Duodenal mucosa (tissue), 2 donors: ENCODE measurements around the gene ARMC7.

Source experiments
- H3K27ac ChIP-seq: one replicate; pipeline ENCODE4 v1.7.0; 2013; ENCODE audit warnings: low read depth, low read length
- H3K27me3 ChIP-seq, 2 donors: one replicate each; pipeline ENCODE4 v1.7.0; 2013; ENCODE audit warnings: low read length in 2 of 2, control low read depth in 1 of 2; ENCODE audit not compliant: insufficient read depth in 2 of 2, control insufficient read depth in 1 of 2
- H3K36me3 ChIP-seq, 2 donors: one replicate each; pipeline ENCODE4 v1.7.0; 2013; ENCODE audit warnings: low read length in 2 of 2, control low read depth in 1 of 2; ENCODE audit not compliant: insufficient read depth in 2 of 2, control insufficient read depth in 1 of 2
- H3K4me1 ChIP-seq, 2 donors: one replicate each; pipeline ENCODE4 v1.7.0; 2013; ENCODE audit warnings: low read length in 2 of 2, control low read depth in 1 of 2; ENCODE audit not compliant: insufficient read depth in 2 of 2, control insufficient read depth in 1 of 2
- H3K4me3 ChIP-seq, 2 donors: one replicate each; pipeline ENCODE4 v1.7.0; 2013; ENCODE audit warnings: low read length in 2 of 2, low read depth in 1 of 2
- H3K9ac ChIP-seq, 2 donors: one replicate each; pipeline ENCODE4 v1.7.0; 2013; ENCODE audit warnings: low read length in 2 of 2, low read depth in 1 of 2
- H3K9me3 ChIP-seq, 2 donors: one replicate each; pipeline ENCODE4 v1.7.0; 2013; ENCODE audit warnings: low read length in 2 of 2, control low read depth in 1 of 2; ENCODE audit not compliant: control insufficient read depth in 1 of 2

Gene ARMC7

DNA sequence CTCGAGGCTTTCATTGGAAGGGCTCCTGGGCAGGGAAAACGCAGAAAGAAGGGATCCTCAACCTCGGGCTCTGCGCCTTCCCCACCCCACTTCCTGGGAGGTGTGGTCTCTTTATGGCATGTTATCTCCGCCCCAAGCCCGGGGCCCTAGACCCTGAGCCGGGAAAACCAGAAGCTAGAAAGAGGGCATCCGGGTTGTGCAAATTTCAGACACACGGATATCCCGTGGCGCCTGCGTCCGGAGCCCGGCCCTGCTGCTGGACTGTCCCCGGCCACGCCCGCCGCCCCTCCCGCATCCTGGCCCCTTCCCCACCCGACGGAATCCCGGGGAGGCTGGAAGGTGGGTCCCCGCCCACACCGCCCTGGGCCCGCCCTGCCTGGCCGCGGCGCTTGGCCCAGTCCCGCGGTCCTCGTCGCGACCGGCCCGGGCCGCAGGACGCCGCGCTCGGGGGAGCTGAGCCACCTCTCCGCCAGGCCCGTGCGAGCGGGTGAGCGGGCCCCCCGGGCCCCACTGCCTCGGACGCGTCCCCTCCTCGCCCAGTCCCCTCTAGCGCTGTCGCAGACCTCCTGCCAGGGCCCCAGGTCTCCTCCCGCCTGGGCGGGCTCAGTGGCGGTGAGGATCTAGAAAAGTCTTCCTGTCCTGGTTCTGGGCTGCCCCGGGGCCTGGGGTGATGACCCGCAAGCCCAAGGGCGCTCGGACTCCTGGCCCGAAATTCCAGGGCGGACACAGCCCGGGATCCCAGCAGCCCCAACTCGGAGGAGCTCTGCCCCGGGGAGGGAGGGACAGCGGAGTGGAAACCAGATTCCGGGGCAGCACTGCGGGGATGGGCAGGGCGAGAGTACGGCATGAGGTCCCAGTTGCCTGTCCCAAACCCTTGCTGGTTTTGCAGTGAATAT lies 22.0 kb upstream of the ARMC7 start, which contains the start of gene SLC16A5:
Gene SLC16A5, plus strand, starts transcription at position 397 of the 896 bp plus-strand sequence. CDS start 5,683 bp downstream, outside the sequence.
- Histone ChIP-seq H3K4me1 (peaks cover 54 to 60% of the 10 kb centered on the region in 2 donors), H3K9ac (peak within 1 kb of the TSS; percentile 75 to 92), H3K27me3 (no peaks in the 10 kb centered on the region), H3K27ac (peak within 1 kb of the TSS; percentile 94), H3K36me3 (no peaks in the 10 kb centered on the region), H3K9me3 (no peaks in the 10 kb centered on the region), H3K4me3 (peak within 1 kb of the TSS; percentile 73 to 83)

DNA sequence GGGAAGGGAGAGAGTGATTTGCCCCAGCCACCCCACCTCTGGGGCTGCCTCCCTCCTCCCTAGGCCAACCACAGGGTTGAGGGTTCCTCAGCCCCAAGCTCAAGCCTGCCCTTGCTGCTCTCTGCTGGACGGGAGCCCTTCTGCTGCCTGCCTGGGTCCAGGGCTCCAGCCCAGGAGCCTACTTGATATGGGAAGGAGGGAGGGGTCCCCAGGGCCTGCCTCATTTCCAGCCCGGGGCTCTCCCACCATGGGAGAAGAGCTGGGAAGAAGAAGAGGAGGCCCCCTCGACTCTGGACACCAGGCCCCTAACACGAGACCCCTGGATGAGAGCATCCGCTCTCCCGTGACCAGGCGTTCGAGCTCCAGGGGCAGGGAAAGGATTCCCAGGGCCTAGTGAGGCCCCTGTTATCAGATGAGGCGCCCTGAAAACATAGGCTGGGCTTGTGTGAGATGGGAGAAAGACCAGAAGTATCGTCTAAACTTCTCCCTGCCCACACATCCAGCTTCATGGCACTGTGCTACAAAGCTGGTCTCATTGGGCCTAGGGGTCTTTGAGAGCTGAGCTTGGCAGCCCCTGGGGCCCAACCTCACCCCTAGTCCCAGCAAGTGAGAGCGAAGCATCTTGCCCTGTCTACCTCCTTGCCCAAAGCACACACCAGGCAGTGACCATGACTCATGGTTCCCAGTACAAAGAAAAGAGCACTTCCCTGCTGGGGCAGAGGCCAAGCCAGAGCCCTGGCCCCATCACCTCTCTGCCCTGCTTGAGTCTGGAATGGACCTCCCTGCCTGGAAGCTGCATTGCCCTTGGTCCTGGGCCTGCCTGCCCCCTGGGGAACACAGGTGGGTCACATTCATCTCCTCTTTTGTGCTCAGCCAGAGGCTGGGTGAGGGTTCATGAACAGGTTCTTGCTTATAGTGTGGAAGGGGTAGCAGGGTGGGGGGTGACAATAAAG lies 21.0 kb upstream of the ARMC7 start:
- peak overlapping the region; percentile 94 for H3K27ac ChIP-seq
- peak overlapping the region; percentile 75 to 92 for H3K9ac ChIP-seq
- H3K36me3 ChIP-seq, result no peaks in the 10 kb centered on the region
- no peaks in the 10 kb centered on the region for H3K27me3 ChIP-seq
- H3K4me3 ChIP-seq, result peak overlapping the region; percentile 73 to 83
- peaks cover 62 to 68% of the 10 kb centered on the region in 2 donors for H3K4me1 ChIP-seq
- H3K9me3 ChIP-seq, result no peaks in the 10 kb centered on the region

DNA sequence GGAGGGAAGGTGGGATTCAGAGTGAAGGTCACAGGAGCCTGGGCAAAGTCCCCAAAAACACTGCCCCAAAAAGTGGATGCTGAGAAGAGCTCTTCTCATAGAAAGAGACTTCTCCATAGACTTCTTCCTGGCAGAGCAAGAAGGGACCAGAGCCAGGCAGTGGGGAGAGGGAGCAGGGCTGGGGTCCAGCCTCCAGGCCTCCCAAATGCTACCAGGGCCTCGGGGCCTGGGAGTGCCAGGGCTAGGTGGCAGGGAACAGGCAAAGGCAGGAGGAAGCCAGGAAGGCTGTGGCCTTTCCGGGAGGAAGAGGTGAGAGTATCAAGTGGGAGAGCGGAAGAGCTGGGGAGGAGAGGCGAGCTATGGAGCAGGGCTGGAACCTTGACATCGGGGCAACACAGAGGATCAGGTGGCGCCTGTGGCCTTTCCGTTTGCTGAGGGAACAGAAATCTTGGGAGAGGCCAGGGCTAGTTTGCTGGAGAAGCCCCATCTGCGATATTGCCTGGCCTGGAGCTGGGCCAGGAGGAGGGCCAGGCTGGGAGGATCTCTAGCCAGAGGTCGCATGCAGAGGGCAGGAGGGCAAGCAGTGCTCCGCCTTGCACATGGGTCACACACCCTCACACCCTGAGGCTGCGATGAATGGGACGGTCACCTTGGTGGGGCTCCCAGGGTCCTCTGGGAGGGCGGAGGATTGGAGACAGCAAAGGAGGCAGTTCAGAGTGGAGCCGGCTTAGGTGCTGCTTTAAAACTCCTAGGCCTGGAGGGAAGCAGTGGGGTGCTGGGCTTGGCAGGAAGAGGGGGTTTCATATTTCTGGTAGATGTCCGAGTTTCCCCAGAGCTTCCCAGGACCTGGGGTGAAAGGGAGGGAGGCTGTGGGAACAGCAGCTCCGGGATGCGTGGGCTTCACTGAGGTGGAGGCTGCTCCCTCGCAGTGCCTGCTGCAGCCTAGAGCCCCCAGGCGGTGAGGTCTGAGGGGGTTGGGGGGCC lies 18.6 kb upstream of the ARMC7 start:
- peak overlapping the region; percentile 11 to 60 for H3K4me3 ChIP-seq

DNA sequence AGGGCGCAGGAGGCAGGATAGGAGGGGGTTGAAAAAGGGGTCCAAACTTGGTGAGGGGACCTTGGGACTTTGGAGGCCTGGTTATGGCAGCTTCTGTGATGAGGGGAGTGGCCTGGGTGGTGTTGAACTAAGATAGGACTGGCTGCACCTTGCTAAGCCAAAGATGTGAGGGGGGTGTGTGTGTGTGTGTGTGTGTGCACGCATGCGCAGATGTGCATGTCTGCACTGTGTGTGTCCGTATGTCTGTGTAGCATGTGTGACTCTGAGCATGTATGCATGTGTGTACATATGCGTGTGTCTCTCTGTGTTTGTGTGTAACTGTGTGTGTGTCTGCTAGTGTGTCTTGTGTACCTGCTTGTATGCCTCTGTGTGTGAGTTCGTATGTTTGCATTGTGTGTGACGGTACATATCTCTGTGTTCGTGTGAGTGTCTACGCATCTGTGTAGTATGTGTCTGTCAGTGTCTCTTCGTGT lies 17.9 kb upstream of the ARMC7 start:
- Histone ChIP-seq H3K4me1 (peaks cover 53 to 70% of the 10 kb centered on the region in 2 donors), H3K4me3 (peak overlapping the region; percentile 11 to 60), H3K36me3 (no peaks in the 10 kb centered on the region), H3K9ac (peak overlapping the region; percentile 65 to 70), H3K9me3 (no peaks in the 10 kb centered on the region), H3K27ac (peak overlapping the region; percentile 95), H3K27me3 (no peaks in the 10 kb centered on the region)

More for the DNA sequence above, 18.6 kb upstream of the ARMC7 start:
- Histone ChIP-seq H3K4me1 (peaks cover 60 to 76% of the 10 kb centered on the region in 2 donors), H3K36me3 (no peaks in the 10 kb centered on the region), H3K27ac (peak overlapping the region; percentile 95), H3K9ac (peak overlapping the region; percentile 65 to 70), H3K27me3 (no peaks in the 10 kb centered on the region), H3K9me3 (no peaks in the 10 kb centered on the region)

DNA sequence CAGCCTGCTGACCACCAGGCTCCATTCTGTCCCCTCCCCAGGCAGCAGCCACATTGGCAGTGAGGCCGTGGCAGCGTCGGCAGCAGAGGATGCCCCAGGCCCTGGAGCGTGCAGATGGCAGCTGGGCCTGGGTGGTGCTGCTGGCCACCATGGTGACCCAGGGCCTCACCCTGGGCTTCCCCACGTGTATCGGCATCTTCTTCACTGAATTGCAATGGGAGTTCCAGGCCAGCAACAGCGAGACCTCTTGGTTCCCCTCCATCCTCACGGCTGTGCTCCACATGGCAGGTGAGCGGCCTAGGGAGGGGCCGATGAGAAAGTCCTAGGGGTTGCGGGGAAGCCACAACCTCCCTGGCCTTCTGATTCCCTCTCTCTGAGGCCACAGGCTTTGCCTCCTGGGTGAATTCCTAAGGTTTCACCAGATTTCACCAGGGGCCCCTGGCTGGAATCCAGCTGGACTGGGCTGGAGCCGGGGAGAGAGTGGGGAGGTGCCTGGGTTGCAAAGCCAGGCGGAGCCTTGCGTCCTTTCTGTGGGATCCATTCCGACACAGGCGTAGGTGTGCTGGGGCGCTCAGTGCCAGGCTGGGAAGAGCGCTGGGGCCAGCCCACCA lies 16.1 kb upstream of the ARMC7 start:
- peaks cover 0 to 13% of the 10 kb centered on the region in 2 donors for H3K36me3 ChIP-seq
- H3K9me3 ChIP-seq, result no peaks in the 10 kb centered on the region
- H3K27me3 ChIP-seq, result no peaks in the 10 kb centered on the region
- H3K4me3 ChIP-seq, result no peak overlapping the region
- peak overlapping the region; percentile 51 to 65 for H3K9ac ChIP-seq
- peak overlapping the region; percentile 32 for H3K27ac ChIP-seq
- peaks cover 44 to 58% of the 10 kb centered on the region in 2 donors for H3K4me1 ChIP-seq

DNA sequence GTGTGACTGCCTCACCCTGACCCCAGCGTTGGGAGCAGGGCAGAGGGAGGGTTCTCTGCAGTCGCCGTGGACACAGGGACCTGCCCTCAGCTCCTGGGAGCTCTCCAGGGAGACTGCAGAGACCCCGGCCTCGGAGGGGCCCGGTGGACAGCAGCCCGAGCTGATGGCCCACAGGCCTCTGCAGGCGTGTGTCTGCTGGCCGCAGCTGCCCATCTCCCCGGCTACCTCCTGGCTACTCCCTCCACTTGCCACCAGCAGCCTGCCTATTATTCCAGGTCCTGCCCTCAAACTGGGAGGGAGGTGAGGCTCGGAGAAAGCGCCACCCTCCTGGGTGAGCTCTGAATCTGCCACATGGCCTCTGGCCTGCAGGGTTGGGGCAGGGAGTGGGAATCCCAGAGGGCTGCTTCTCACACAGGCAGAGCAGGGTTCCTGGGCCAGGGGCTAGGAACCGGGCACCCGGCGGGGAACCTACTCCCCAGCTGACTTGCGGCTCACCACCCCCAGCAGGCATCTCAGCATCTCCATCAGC lies 14.8 kb upstream of the ARMC7 start:
- Histone ChIP-seq H3K4me3 (no peak overlapping the region), H3K27me3 (no peaks in the 10 kb centered on the region), H3K9me3 (no peaks in the 10 kb centered on the region), H3K27ac (no peak overlapping the region), H3K9ac (no peak overlapping the region), H3K36me3 (peaks cover 0 to 21% of the 10 kb centered on the region in 2 donors), H3K4me1 (peaks cover 36 to 50% of the 10 kb centered on the region in 2 donors)

DNA sequence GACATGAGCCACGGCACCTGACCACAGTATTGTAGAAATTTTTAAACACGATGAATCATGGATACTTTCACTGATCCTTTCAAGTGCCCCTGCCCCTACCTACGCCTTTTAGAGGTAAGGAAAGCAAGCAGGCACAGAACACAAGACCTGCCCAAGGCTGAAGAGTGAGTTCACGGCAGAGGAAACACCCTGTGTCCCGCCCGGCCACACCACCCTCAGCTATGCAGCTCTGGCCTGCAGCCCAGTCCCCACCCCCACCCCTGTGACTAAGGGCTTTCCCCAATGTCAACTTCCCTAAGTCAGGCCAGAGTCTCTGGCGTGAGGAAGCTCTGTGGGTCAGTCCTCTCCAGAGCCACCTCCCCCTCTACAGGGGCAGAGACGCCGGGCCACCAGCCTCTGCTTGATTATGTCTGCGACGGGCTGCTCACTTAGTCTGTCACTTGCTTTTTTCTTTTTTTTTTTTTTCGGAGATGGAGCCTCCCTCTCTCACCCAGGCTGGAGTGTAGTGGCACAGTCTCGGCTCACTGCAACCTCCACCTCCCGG lies 13.6 kb upstream of the ARMC7 start:
- Histone ChIP-seq H3K4me3 (no peak overlapping the region), H3K36me3 (peaks cover 0 to 29% of the 10 kb centered on the region in 2 donors), H3K27me3 (no peaks in the 10 kb centered on the region), H3K4me1 (peaks cover 31 to 42% of the 10 kb centered on the region in 2 donors), H3K9me3 (no peaks in the 10 kb centered on the region), H3K9ac (no peak overlapping the region), H3K27ac (peak overlapping the region; percentile 77)

DNA sequence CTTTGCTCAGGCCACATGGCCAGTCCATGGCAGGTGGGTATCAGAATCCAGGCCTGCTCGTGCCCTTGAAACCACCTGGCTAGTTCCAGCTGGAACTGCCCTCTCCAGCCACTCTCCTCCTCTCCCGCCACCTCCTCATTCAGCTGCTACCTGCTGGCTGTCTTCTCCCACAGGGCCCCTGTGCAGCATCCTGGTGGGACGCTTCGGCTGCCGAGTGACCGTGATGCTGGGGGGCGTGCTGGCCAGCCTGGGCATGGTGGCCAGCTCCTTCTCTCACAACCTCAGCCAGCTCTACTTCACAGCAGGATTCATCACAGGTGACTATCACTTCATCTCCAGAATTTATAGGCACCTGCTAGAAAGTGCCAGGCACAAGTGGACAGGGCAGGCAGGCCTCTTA lies 11.9 kb upstream of the ARMC7 start:
- Histone ChIP-seq H3K36me3 (peaks cover 0 to 29% of the 10 kb centered on the region in 2 donors), H3K27ac (no peak overlapping the region), H3K9ac (no peak overlapping the region), H3K4me3 (no peak overlapping the region), H3K4me1 (peaks cover 14 to 26% of the 10 kb centered on the region in 2 donors), H3K9me3 (no peaks in the 10 kb centered on the region), H3K27me3 (no peaks in the 10 kb centered on the region)
